GM19463 (cell line): ENCODE results near the gene NME2.

Source experiments
- ATAC-seq: cut with Tn5 transposase; IDR thresholded peaks from one replicate; pipeline ENCODE4 v1.9.1; 2021; ENCODE audit warnings: mild to moderate bottlenecking, moderate library complexity; ENCODE audit not compliant: unreplicated experiment

The NME2 gene

GRCh38 chr17:51200295-51200694 lies 34.1 kb downstream of the NME2 start:
- ATAC-seq = no peak

- ATAC-seq = no peak
Measured at GRCh38 chr17:51200846-51201245, 34.6 kb downstream of the NME2 start.

- no peak for ATAC-seq
Measured at GRCh38 chr17:51203838-51204237, 37.6 kb downstream of the NME2 start.

DNA sequence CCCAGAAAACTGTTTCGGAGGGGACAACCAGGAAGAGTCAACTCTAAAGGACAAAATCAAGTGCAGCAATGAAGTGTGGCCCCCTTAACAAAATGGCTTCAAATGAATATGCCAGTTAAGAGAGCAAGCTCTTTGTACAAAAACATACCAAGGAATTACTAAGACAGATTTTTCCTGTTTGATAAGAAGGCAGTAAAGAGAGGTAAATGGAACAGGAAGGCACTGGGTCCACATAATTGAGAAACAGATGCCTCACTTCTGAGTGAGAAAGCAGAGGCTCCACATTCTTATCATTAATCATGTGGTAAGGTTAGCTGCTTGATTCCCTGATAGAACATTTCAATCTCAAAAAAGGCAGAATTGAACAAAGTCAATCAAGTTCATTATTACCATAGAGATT lies 48.7 kb downstream of the NME2 start:
- no peak for ATAC-seq

DNA sequence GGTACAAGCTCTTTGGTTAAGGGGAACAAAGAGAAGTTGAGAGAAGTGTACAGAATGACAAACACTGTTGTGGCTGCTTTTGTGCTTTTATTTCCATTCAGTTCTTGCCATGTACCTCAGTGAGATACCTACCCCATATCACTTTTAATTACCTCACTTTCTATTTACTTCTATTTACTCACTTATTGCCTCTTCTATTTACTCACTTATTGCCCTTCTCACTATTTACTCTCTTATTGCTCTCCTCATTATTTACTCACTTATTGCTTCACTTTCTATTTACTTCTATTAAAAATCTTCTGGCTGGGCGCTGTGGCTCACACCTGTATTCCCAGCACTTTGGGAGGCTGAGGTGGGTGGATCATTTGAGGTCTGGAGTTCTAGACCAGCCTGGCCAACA lies 51.7 kb downstream of the NME2 start:
- ATAC-seq = no peak

- no peak for ATAC-seq
Measured at GRCh38 chr17:51221322-51221721, 55.1 kb downstream of the NME2 start.
